Natural killer cell treated with Interleukin-12 subunit alpha and Interleukin-12 subunit beta and Interleukin-15 and Interleukin-18, amount 100 ng/mL, for 72 hours (primary cell): ENCODE results near the gene DPYD. TPM values are rescaled to one million over a fixed set of nuclear protein-coding genes. Genes with fewer than 3 reads are reported as not detected.

Experiments
- ATAC-seq, 2 donors: fragments of 150-1000 bp; cut with Tn5 transposase in 1 of 2; sonication (Bioruptor Pico), chemical (Tn5 transposase) in 1 of 2; 2 replicates each; pipeline ENCODE4 v1.10.0; 2021
- DNase-seq: peaks from one replicate; pipeline ENCODE4 v3.0.0; 2022; ENCODE audit warnings: low spot score
- H3K27ac Mint-ChIP-seq, 2 donors: 1 replicate in 1 of 2; 2 replicates in 1 of 2; pipeline ENCODE4 v1.8.0; 2022; ENCODE audit warnings: mixed read lengths in 2 of 2, mild to moderate bottlenecking in 1 of 2, moderate library complexity in 1 of 2
- H3K27me3 Mint-ChIP-seq, 2 donors: 1 replicate in 1 of 2; 2 replicates in 1 of 2; pipeline ENCODE4 v1.8.0; 2022; ENCODE audit warnings: mixed read lengths in 2 of 2
- H3K36me3 Mint-ChIP-seq: one replicate; pipeline ENCODE4 v1.8.0; 2022; ENCODE audit warnings: mixed read lengths
- H3K4me1 Mint-ChIP-seq, 2 donors: 1 replicate in 1 of 2; 2 replicates in 1 of 2; pipeline ENCODE4 v1.8.0; 2022; ENCODE audit warnings: low read depth in 2 of 2, mixed read lengths in 2 of 2, mild to moderate bottlenecking in 1 of 2
- H3K4me3 Mint-ChIP-seq: one replicate; pipeline ENCODE4 v1.8.0; 2022; ENCODE audit warnings: mixed read lengths
- H3K9me3 Mint-ChIP-seq: 2 replicates; pipeline ENCODE4 v1.8.0; 2022; ENCODE audit warnings: mixed read lengths
- total RNA-seq, 2 donors: library from RNA; stranded (reverse); gene quantifications; one replicate each; pipeline ENCODE4 v1.2.3, GENCODE V29; 2022

DPYD gene
- total RNA-seq, 2 donors from 2014 or later = 33.9 to 34.8 TPM

- H3K4me1 Mint-ChIP-seq = peaks cover 10 to 22% of the 10 kb centered on the region in 2 donors
- no peak overlapping the region for H3K27ac Mint-ChIP-seq
- DNase-seq (no peak), ATAC-seq (no peak)
- H3K4me3 Mint-ChIP-seq = no peak overlapping the region
- H3K9me3 Mint-ChIP-seq = no peaks in the 10 kb centered on the region
- no peaks in the 10 kb centered on the region for H3K27me3 Mint-ChIP-seq
- no peaks in the 10 kb centered on the region for H3K36me3 Mint-ChIP-seq
Observed at GRCh38 chr1:97610748-97611147, 310.1 kb downstream of the DPYD start.

DNA sequence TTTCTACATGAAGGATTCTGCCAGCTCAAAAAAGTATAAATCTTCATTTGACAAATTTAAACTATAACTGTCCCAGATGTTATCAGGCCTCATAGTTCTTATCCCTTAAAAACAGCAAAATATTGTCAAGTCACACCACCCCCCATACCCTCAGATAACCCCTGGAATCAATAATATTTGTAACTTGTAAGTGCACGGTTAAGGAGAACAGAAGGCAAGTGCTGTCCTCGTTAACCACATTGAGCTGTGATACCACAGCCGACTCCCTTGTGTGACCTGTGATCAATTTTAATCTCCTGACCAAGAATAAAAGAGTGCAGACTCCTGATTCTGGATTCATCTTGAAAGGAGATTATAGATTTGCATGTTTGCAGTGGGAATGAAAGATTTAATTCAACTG is 310.7 kb downstream of the DPYD start:
- no peaks in the 10 kb centered on the region for H3K36me3 Mint-ChIP-seq
- no peak overlapping the region for H3K4me3 Mint-ChIP-seq
- DNase-seq (no peak), ATAC-seq (no peak)
- H3K4me1 Mint-ChIP-seq = peaks cover 10 to 22% of the 10 kb centered on the region in 2 donors
- peak overlapping the region in 1 of 2 donors; percentile 58 for H3K27ac Mint-ChIP-seq
- H3K9me3 Mint-ChIP-seq = no peaks in the 10 kb centered on the region
- H3K27me3 Mint-ChIP-seq = no peaks in the 10 kb centered on the region

GRCh38 chr1:97608272-97608671 is 312.6 kb downstream of the DPYD start:
- DNase-seq (no peak), ATAC-seq (no peak)
- Mint-ChIP-seq H3K36me3 (no peaks in the 10 kb centered on the region), H3K27me3 (no peaks in the 10 kb centered on the region), H3K27ac (no peak overlapping the region), H3K9me3 (no peaks in the 10 kb centered on the region), H3K4me3 (no peak overlapping the region), H3K4me1 (peaks cover 10 to 22% of the 10 kb centered on the region in 2 donors)

- ATAC-seq (no peak), DNase-seq (no peak)
- no peaks in the 10 kb centered on the region for H3K9me3 Mint-ChIP-seq
- H3K4me1 Mint-ChIP-seq = peaks cover 0 to 12% of the 10 kb centered on the region in 2 donors
- H3K27me3 Mint-ChIP-seq = no peaks in the 10 kb centered on the region
- no peaks in the 10 kb centered on the region for H3K36me3 Mint-ChIP-seq
- H3K4me3 Mint-ChIP-seq = no peak overlapping the region
- no peak overlapping the region for H3K27ac Mint-ChIP-seq
Observed at GRCh38 chr1:97603776-97604175, 317.1 kb downstream of the DPYD start.

DNA sequence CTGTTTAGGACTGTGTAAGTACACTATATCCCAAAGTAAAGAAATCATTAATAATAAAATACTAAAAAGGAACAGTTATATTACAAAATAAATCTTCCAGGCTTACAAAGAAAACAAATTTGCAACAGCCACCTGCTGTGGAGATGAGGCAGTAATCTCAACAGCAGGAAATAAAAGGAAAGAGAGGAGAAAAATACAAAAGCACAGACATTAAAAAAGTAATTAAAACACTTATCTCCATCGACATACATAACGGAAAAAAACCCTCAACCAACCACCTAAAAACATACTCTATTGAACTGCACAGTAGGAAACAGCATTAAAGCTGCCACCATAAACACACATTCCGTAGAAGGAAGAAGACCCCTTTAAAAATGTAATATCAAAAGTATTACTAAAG is 317.6 kb downstream of the DPYD start:
- H3K27ac Mint-ChIP-seq = no peak overlapping the region
- H3K9me3 Mint-ChIP-seq = no peaks in the 10 kb centered on the region
- peaks cover 0 to 9% of the 10 kb centered on the region in 2 donors for H3K4me1 Mint-ChIP-seq
- no peaks in the 10 kb centered on the region for H3K36me3 Mint-ChIP-seq
- no peak for DNase-seq
- H3K27me3 Mint-ChIP-seq = no peaks in the 10 kb centered on the region
- ATAC-seq = no peak
- H3K4me3 Mint-ChIP-seq = no peak overlapping the region

- no peak overlapping the region for H3K27ac Mint-ChIP-seq
- H3K36me3 Mint-ChIP-seq = no peaks in the 10 kb centered on the region
- no peaks in the 10 kb centered on the region for H3K9me3 Mint-ChIP-seq
- peaks cover 0 to 2% of the 10 kb centered on the region in 2 donors for H3K4me1 Mint-ChIP-seq
- no peak for DNase-seq
- H3K4me3 Mint-ChIP-seq = no peak overlapping the region
- no peaks in the 10 kb centered on the region for H3K27me3 Mint-ChIP-seq
- peak; percentile 63 to 77 for ATAC-seq
Observed at GRCh38 chr1:97599447-97599846, 321.4 kb downstream of the DPYD start.

GRCh38 chr1:97593192-97593591 is 327.6 kb downstream of the DPYD start:
- ATAC-seq (no peak), DNase-seq (no peak)
- Mint-ChIP-seq H3K27ac (no peak overlapping the region), H3K36me3 (peaks cover 22% of the 10 kb centered on the region), H3K9me3 (no peaks in the 10 kb centered on the region), H3K4me1 (no peaks in the 10 kb centered on the region), H3K4me3 (no peak overlapping the region), H3K27me3 (no peaks in the 10 kb centered on the region)

DNA sequence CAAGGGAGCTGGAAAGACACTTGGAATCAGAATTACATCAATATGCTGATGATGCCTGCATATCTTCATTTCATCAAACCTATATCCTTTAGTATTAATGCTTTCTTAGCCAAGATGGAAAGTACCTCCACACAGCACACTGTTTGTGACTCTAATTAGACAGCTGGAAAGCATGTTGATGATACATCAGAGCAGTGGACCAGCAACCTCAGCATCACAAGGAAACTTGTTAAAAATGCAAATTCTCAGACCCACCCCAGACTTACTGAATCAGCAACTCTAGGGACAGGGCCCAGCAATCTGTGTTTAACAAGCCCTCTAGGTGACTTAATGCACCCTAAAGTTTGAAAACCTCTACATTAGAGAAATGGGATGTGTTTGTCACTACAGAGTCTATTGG is 332.1 kb downstream of the DPYD start:
- no peak for ATAC-seq
- Mint-ChIP-seq H3K4me3 (no peak overlapping the region), H3K9me3 (no peaks in the 10 kb centered on the region), H3K27me3 (no peaks in the 10 kb centered on the region), H3K4me1 (no peaks in the 10 kb centered on the region), H3K27ac (no peak overlapping the region), H3K36me3 (peaks cover 27% of the 10 kb centered on the region)
- no peak for DNase-seq

DNA sequence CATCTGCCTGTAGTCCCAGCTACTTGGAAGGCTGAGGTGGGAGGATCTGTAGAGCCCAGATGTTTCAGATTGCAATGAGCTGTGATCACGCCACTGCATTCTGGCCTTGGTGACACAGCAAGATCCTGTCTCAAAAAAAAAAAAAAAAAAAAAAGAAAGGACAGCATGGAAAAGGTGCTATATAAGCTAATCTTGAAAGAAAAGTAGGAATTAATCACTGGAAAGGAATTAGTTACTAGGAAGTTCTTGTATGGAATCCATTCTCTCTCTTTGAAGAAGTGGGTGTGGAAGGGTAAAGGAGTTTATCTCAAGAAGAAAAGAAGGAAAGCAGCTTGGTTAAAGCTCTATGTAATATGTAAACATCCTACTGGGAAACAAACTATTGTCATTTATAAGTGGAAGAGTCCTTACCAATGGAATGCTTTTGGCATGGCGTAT is 339.2 kb downstream of the DPYD start:
- Mint-ChIP-seq H3K9me3 (no peaks in the 10 kb centered on the region), H3K27ac (no peak overlapping the region), H3K4me3 (no peak overlapping the region), H3K36me3 (peaks cover 5% of the 10 kb centered on the region), H3K27me3 (no peaks in the 10 kb centered on the region), H3K4me1 (no peaks in the 10 kb centered on the region)
- DNase-seq (no peak), ATAC-seq (no peak)

DNA sequence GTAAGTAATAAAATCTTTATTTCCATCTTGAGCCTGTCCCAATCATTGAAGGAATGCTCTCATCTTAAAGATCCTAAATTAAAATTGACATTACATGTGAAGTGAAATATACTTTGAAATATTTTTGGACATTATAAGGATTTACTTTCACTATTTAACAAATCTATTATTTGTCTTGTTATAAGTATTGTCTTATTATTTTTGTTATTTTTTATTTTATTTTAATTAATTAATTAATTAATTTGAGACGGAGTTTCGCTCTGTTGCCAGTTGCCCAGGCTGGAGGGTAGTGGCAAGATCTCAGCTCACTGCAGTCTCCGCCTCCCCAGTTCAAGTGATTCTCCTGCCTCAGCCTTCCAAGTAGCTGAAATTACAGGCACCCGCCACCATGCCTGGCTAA is 343.2 kb downstream of the DPYD start:
- ATAC-seq = no peak
- H3K27me3 Mint-ChIP-seq = no peaks in the 10 kb centered on the region
- no peaks in the 10 kb centered on the region for H3K4me1 Mint-ChIP-seq
- no peak overlapping the region for H3K27ac Mint-ChIP-seq
- no peak for DNase-seq
- H3K36me3 Mint-ChIP-seq = no peaks in the 10 kb centered on the region
- H3K9me3 Mint-ChIP-seq = no peaks in the 10 kb centered on the region
- no peak overlapping the region for H3K4me3 Mint-ChIP-seq

- Mint-ChIP-seq H3K36me3 (peaks cover 7% of the 10 kb centered on the region), H3K4me1 (no peaks in the 10 kb centered on the region), H3K4me3 (no peak overlapping the region), H3K27me3 (no peaks in the 10 kb centered on the region), H3K9me3 (no peaks in the 10 kb centered on the region), H3K27ac (no peak overlapping the region)
- DNase-seq (no peak), ATAC-seq (no peak)
Observed at GRCh38 chr1:97573553-97573952, 347.3 kb downstream of the DPYD start.

DNA sequence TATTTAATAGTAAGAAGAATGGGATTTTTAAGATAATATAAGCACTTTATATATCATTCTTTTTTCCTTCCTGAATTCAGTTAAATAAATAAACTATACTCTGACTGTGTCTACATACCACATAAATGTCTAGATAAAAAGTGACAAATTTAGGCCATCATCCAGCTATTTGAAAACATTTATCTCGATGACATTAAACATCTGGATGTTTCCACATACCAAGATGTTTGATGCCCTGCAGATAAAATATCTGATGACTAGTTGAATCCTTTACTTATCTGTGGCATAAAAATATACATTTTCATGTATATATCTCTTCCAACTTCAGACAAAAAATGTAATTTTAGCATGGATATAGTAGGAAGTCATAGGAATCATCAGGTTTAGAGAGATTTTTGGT is 348.3 kb downstream of the DPYD start:
- DNase-seq = no peak
- Mint-ChIP-seq H3K4me1 (no peaks in the 10 kb centered on the region), H3K36me3 (peaks cover 7% of the 10 kb centered on the region), H3K4me3 (no peak overlapping the region), H3K9me3 (no peaks in the 10 kb centered on the region), H3K27me3 (no peaks in the 10 kb centered on the region), H3K27ac (no peak overlapping the region)
- no peak for ATAC-seq

DNA sequence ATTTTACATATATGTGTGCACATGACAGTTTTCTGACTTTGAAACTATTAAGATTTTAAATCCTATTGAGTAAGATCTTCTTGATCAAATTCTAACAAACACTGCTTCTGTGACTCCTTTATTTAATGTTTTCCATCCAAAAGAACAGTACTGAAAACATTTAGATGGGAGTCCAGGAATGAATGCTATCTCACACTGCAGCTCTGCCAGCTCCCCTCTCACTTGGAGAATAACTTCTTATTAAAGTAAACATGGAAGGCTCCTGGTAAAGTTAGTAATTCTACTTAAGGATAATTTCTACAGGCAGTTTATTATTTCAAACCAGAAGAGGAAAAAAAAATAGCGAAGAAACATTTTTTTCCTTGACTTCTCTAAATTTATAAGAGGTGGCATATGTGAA is 349.1 kb downstream of the DPYD start:
- no peak for ATAC-seq
- Mint-ChIP-seq H3K4me1 (no peaks in the 10 kb centered on the region), H3K9me3 (no peaks in the 10 kb centered on the region), H3K36me3 (peaks cover 7% of the 10 kb centered on the region), H3K27me3 (no peaks in the 10 kb centered on the region), H3K27ac (no peak overlapping the region), H3K4me3 (no peak overlapping the region)
- no peak for DNase-seq

DNA sequence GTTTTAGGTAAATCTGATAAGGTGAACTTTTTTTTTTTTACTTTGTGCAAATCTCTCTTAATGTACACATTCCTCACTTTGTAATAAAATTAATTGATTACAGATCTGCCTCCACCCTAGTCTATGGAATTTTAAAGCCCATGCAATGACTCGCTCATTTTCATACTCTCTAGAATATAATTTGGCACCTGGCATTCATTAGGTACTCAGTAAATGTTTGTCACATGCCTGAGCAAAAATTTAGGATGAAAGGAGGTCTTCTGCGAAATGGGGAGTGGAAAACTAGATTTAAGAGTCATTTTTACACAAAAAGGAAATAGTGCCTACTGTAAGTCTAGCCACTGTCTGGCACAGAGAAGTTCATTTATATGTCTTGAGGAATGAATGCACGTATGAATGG is 350.1 kb downstream of the DPYD start:
- Mint-ChIP-seq H3K4me3 (no peak overlapping the region), H3K27me3 (no peaks in the 10 kb centered on the region), H3K36me3 (peaks cover 7% of the 10 kb centered on the region), H3K27ac (no peak overlapping the region), H3K4me1 (no peaks in the 10 kb centered on the region), H3K9me3 (no peaks in the 10 kb centered on the region)
- no peak for DNase-seq
- ATAC-seq = no peak

DNA sequence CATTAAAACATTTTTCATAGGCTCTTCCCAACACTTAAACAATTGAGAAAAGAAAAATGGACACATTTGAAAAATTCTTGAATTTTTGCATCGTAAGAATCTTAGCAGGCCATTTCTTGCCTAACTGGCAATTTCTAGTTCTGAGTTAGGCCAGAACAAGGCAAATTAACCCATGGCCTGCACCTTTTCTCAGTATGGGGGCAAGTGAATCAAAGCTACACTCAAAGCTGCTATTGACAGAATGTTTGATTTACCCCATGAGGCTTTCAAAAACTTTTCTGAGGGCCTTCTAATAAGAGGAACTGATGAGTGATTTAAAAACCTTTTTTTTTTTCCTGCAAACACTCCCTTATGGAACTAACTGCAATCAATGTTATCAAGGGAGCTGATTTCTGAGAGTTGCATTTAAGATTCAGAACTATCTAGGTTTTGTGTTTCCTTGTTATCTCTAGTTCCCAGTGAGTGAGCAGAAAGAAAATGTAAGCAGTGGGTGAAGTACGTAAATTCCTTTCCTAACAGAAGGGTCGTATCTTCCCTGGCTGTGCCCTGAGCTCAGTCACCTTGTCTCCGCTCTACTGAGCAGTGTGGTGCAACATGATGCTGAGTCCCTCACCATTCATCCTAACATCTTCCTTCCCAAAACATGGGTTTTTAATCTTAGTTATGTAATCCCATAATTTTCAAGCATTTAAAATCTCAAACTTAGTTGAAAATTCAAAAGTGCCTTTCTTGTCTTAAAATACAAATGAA is 353.7 kb downstream of the DPYD start:
- Mint-ChIP-seq H3K36me3 (peaks cover 7% of the 10 kb centered on the region), H3K9me3 (no peaks in the 10 kb centered on the region), H3K4me1 (no peaks in the 10 kb centered on the region), H3K27me3 (no peaks in the 10 kb centered on the region), H3K4me3 (no peak overlapping the region), H3K27ac (no peak overlapping the region)
- ATAC-seq = no peak
- no peak for DNase-seq
